Non-pigmented ciliary epithelial cell (primary cell): ENCODE results near the gene CTNNA1.

Experiments
- DNase-seq: peaks from one replicate; pipeline ENCODE4 v3.0.0-alpha.2; 2010; ENCODE audit warnings: low read depth

CTNNA1 gene

DNA sequence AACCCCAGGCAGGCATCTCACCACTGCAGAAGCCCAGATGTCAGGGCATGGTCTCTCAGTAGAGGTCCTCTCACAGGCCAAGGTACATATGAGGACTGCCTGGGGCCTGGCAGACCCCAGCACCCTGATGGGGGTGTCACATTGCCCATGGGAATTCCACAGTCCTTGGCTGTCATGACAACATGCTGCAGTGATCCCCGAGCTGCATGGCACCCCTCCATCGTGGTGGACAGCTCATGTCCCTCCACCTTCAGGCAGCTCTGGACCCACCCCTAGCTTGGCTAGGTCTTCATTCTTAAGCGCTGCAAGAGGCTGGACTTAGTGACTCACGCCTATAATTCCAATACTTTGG lies 196.0 kb downstream of the CTNNA1 start:
- no peak for DNase-seq

DNA sequence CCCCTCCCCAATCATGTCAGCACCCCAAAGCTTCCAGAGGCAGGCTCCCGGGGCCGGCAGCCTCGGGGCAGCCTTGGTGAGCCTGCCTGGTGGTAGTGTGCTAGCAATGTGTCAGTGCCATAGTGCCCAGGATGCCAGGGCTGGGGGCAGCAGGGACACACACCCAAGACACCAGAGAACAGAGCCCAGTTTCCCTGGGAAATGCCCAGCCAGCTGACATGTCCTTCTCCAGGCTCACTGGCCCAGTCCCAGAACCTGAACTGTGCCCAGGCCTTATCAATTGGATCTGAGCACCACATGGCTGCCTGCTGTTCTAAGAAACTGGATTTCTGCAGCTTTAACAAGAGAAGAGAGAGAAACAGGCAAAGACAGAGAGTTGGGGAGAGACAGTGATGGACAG lies 196.8 kb downstream of the CTNNA1 start:
- no peak for DNase-seq

DNA sequence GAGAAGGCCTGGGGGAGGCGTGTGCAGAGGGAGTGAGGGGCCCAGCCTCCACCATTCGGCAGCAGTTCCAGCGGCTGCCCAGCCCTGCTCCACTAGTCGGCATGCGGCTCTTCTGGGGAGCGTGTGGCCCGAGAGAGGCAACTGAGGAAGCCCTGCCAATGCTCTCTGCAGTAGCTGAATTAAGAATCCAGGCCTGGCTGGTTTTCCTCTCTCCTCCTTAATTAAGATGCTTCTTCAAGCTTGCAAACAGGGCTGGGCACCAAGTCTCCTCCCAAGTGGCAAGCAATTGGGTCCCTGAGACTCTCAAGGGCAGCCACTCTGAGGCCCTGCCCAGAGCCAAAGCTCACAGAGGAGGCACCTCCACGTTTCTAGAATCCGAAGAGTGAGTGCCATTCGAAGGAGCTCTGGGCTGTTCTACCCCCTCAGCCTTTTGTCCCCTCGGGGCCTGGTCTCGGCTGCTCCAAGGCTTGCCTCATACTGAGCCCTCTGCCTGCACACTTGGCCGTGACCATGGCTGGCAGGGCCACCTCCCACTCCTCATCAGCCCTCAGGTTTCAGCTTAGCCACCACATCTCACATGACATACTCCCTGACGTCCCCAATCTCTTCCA lies 197.3 kb downstream of the CTNNA1 start:
- DNase-seq, result no peak

DNA sequence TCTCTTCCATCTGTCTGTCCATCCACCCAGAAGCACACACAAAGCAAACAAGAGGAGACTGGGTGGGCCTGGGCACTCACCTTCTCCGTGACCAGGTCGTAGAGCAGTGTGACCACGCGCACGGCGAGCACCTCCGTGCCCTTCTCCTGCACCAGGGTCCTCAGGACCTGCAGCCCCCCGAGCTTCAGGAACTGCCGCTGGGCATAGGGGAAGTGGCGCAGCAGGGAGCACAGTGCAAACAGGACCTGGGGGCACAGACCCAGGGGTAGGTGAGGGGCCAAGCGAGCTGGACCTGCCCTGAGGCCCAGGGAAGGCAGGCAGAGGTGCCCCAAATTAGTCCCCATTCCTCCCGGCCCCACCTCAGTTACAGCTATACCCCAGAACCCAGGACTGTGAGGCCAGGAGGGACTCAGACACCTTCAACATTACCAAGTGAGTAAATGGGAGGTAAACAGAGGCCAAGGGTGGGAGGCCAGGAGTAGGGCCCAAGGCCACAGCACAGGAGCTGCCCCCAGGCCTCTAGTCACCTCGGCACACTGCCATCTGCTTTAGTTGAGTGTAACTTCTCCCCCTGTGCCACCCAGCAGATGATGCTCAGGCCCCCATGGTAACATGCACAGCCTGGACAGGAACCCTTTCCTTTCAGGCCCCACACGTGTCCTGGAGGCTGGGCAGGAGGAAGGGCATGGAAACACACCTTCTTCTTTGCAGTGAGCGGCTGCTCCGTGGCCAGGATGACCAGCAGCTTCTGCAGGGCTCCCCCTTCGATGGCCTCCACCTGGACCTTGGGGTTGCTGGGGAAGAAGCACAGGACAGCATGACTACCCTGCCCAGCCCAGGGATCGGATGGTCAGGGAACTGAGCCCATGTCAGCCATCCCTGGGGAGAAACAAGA lies 198.1 kb downstream of the CTNNA1 start:
- DNase-seq, result no peak

DNA sequence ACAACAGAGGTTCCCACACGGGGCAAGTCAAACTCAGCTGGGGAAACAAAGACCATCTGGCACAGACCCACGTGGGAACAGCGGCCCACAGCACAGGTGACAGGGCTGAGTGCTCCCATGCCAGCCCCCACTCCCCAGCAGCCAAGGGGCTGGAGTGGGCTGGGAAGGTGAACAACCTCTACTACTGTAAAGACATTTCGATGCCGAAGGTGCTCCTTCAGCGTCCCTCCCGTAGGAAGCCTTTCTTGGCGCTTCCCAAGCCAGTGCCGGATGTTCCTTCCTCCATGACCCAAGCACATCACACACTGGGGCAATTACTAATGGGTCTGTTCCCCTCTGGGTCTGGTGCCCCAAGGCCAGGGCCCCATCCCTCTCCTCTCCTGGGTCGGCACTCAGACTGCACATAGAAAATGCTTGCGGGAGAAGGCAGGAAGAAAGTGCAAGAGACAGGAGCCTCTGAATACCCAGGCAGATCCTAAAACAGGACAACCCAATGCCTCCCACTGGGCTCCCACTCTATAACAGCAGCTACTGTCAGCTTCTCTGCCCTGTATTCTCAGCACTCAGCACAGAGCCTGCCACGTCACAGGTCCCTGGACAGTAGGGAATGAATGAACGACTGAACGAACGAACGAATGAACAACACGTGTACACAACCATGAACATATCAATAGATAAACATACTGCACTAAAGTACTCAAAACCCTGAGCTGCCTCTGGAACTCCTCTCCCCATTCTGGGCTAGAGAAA lies 198.9 kb downstream of the CTNNA1 start:
- no peak for DNase-seq

DNA sequence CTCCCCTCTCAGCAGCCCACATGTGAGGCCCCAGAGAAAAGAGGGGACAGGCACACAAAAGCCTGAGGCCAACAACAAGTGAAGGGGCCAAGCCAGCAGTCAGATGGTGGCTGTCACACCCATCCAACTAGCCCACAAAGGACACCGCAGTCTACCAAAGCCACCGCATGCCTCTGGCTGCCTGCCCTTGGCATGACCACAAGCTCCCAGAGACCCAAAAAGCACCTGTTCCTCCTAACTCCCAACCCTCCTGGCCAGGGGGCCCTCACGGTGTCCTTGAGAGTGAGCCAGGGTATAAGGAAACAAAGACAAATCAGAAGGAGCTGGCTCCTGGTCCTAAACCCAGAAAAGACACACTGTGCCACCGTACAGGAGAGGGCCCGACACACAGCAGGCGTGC lies 199.7 kb downstream of the CTNNA1 start:
- DNase-seq, result no peak

DNA sequence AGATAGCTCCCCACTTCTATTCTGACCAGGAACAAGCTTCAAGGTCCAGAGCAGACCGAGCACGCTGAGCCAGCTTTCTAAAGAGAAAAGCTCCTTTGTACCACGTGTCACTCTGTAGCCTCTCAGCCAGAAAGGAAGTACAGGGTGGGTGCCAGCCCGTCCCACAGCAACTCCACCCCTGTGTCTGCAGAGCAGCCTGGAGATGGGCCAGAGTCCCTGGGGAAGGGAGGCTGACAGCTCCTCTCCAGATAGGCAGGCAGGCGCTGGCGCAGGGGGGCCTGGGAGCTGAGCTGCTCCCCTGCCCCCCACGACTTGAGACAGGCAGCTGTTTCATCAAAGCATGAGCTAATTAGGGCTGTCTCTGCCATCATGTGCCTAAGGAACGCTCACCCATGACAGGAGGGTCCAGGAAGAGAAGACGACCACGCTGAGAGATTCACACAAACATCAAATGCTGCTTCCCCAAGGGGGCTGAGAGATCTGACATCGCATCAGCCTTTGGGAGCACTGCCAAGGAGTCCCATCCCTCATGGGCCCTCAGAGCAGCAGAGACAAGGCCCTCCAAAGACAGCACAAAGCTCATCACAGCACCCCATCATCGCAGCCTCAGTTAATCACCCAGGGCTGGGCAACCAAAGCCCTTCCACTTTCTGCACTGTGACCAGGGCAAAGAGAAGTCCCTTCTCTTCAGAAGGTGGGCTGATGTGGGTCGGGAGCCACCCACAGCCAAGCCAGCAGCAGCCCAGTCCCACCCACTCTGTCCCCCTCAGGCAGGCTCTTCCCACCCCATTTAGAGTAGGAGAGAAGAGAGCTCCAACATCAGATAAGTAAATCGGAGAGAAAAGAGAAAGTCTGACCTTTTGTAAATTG lies 200.4 kb downstream of the CTNNA1 start:
- DNase-seq, result no peak

DNA sequence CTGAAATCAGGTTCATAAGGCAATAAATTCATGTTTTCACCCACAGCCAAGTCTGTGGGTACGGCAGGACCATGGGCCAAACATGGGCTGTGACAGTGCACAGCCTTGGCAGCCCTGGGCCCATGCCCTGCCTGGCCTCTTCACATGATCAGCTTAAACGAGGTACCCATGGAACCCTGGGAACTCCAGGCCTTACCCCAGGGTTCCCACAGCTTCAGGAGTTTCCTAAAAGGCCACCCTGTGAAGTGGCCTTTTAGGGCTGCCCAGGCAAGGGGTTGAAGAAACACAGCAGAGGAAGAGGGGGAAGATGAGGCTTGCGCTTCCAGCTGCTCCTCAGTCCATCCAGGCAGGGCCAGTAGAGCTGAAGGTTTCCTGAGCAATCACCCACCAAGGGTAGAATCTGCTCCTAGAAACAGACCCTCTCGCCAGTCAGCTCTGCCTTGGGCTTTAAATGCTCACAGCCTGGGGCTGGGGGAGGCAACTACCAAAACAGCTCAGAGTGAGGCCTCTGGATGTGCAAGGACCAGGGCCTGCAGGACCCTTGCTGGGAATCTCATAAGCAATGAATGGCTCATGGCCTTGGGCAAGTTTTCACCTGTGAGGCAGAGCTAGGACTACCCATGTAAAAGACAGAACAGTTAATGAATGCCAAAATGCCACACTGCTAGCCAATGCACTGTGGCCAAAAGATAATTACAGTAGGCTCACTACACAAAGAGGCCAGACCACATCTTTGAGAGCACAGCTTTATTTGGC lies 201.2 kb downstream of the CTNNA1 start:
- DNase-seq, result no peak

DNA sequence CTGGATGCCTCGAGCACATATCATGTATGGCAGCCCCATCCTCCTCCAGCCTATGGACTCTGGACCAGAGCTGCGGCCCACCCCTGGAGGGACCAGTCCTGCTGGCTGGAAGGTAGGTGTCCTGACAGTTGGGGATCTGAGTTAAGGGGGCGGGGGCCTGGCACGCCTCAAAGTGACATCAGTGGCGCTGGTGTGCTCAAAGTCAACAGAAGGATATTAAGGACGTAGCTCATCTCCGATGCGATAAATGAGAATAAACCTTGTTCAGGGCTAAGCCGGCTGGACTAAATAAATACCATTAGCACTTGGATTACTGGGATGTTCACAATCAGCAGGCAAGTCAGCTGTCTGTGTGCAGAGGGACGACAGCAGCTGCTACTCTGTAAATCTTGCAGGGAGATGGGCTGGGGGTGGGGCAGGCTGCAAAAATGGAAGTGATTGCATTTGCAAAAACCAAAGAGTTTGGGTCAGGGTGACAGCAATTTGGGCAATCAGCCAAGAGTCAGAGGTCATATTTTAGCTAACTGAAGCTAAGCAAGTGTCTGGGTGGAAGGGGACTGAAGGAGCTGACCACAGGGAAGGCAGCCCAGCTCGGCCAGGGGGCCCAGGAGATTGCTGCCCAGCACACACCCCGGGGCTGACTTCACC lies 201.9 kb downstream of the CTNNA1 start:
- no peak for DNase-seq

DNA sequence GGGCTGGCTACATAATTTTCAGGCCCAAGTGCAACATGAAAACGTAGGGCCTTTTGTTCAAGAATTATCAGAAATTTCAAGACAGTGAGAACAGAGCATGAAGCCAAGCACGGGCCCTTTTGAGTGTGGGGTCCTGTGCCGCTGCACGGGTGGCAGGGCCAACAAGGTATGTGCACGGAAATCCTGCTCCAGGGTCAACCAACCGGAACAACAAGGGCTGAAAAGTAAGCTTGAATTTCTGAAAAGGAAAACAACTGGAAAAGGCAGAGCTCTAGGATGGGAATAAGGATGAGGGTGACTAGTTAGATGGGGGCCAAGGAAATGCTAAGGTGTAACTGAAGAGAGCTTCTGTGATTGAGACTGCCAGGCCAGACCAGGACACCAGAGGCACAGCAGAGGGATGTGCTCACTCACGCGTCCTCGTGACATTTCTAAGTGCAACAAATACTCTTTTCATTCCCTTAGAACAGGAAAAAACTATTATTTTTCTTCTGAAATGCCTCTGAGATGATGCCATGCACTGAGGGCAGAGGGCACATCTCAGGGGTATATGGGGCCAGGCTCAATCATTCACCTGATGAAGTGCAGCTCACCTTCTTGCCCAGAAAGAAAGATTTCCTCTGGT lies 202.6 kb downstream of the CTNNA1 start:
- DNase-seq, result no peak

DNA sequence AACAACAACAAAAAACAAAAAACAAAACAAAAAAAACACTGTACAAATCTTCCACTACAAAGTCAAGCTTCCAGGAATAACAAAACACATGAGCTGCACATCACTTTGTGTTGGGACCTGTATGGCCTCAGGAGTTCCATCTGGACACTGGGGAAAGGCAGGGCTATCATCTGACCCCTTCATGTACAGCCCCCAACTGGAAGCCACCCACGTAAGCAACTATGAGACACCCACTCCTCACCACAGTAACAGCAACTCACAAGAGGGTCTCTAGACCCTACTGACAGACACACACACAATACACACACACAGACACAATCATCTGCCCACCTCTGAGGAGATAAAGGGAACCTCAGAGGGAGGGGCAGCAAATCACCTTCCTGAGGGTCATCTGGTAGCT lies 203.6 kb downstream of the CTNNA1 start:
- no peak for DNase-seq

DNA sequence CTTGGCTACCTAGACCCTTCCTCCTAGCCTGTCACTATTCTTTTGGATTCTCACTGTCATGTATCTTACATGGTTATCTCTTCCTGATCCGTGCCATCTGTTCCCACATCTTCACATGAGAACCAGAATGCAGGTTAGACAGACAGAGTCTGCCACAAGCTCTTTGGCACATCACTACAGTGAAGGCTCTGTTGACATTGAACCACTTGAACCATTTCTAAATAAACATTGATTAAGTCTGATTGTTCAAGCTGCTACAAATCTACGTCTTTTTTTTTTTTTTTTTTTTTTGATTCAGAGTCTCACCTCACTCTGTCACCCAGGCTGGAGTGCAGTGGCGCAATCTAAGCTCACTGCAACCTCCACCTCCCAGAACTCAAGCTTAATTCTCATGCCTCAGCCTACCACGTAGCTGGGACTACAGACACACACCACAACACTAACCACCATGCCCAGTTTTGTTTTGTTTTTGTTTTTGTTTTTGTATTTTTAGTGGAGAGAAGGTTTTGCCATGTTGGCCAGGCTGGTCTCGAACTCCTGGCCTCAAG lies 207.0 kb downstream of the CTNNA1 start:
- DNase-seq, result no peak

DNA sequence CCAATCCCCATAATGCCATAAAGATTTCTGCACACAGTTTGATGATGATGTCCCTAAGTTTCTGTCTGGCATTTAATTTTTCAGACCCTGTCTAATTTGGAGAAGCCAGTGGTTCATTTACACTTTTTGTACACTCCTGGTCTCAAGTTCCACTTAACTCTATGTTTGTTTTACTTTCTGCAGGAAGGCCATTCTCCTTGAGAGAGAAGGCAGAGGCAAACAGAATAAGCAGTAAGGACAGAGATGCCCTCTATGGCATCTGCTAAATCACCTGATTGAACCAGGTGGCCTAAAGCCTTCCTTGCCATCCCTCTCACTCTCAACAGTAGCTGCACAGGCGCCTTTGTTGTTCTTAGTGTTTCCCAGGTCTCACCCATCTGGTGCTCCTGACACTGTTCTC lies 208.0 kb downstream of the CTNNA1 start:
- DNase-seq, result no peak

DNA sequence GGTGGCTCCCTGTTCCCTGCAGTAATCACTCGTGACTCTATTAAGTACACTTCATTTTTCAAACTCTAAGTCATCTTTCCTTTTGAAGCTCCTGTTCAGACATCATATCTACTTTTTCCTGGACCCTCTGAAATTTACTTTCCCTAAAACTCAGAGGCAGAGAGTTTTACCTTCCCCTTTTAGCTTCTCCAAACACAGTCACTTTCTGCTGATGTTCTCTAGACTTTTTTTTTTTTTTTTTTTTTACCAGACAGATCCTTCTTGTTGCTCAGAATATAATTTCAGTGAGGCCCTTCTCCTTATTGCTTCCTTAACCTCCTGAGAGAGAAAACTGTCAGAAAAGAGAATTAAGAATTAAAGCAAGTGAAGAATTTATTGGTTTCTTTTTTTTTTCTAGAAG lies 208.5 kb downstream of the CTNNA1 start:
- no peak for DNase-seq

DNA sequence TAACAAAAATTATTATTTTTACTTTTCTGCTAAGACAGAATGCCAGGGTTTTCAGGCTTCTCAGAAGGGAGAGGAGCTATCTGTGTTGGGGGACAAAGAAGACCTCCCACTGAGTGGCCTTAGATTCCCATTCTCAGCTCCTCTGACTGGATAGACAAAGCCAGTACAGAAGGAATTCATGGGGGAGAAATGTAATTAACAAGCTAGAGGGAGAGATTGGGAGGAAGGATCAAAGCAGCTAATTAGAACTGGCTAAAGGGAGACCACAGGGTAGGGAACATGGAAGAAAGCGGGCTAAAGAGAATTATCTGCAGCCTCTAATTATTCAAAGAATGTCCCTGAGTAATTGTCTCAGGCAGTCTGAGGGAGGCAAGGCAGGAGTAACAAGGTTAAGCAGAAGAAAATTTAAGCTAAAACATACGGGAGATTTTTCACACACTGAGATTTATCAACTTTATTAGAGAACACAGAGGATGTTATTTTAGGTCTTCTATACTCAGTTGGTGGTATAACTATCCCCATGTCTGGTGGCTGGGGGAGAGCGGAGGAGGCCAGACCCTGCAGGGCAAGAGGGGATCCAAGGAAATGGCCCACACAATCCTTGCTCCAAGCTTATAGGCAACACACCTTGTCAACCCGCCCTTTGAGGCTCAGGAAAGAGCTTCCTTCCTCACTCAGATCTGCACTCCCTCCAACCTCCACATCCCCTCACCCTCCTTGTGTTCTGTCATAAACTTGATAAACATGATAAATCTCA lies 209.6 kb downstream of the CTNNA1 start:
- DNase-seq, result no peak

DNA sequence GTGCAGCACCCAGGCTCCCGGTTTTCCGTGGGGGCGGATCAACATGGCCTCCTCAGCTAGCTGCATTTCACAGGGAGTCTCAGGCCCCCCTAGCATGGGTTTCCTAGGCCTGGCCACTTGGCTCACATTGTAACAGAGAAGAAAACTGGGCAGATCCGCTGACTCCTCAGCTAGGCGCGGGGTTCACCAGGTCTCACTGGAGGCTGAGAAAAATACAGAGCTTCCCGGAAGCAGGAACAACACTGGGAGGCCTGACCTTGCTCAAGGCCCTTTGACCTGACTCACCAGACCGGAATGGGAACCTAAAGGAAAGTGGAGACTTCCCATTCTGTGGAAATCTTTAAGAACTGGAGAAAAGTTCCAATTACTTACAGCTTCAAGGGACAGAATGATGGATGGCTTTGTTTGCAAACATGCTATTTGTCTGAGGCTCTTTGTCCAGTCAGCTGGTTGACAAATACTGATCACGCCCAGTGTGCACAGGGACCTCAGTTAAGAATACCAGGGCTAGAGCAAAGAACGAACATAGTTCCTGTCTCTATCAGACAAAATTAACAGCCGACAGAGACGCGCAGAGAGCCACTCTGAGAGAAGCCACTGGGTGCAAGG lies 210.6 kb downstream of the CTNNA1 start:
- no peak for DNase-seq

DNA sequence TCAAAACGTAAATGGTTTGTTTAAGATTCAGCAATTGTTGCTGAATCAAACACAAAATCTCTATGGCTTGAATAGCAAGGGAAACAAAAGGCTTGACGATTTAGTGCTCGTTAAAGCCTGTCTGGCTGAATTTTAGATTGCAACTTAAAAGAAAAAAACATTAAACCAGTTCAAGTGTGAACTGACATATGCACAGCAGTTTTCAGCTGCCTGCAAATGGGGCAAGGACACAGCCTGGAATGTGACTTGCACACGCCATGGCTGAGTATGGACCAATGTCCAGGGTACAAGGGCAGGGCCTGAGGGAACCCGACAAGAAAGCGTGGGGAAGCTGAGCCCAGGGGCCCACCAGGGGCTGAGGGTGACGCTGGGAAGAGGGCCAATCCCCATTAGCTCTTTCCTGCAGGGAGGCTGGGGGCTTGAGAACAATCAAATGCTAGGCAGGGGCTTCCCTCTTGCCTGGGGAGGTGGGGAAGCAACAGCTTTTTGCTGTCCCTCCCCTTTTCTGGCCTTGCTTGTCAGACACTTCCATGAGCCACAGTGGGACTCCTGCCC lies 211.5 kb downstream of the CTNNA1 start:
- no peak for DNase-seq

DNA sequence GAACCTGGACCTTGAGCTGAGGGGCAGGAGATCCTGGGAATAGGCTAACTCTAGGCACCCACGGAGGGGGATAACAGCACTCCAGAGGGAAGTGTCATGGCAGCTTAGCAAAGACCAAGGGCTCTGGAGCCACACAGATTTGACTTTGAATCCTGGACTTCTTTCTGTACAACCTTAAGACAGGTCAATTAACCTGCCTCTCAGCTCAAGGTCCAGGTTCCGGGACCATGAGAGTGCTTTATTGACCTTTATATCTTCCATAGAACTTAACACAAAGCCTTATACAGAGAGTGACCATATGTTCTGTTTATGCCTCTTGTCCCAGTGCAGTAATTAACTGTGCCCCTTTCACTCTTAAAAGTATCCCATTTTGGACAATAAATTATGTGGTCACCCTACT lies 212.4 kb downstream of the CTNNA1 start:
- DNase-seq, result no peak
